ENCODE results near the gene JARID2. TPM values are rescaled to one million over a fixed set of nuclear protein-coding genes. Genes with fewer than 3 reads are reported as not detected.

The JARID2 gene
- total RNA-seq, 1 donor from 2014 or later: 12.5 TPM

- no peak for TF ChIP-seq CTCF (IDR thresholded peaks at IDR 0.05)
- Mint-ChIP-seq H3K36me3 (ENCODE audit: unreplicated experiment) (peaks cover 3% of the 10 kb centered on the region), H3K4me3 (ENCODE audit: unreplicated experiment) (no peak overlapping the region), H3K27ac (ENCODE audit: unreplicated experiment) (no peak overlapping the region), H3K27me3 (ENCODE audit: unreplicated experiment) (no peaks in the 10 kb centered on the region), H3K9me3 (ENCODE audit: unreplicated experiment) (no peaks in the 10 kb centered on the region), H3K4me1 (ENCODE audit: unreplicated experiment) (peaks cover 30% of the 10 kb centered on the region)
- no peak for DNase-seq (ENCODE audit: extremely low spot score, unreplicated experiment)
These were observed 104.7 kb downstream of the JARID2 start for GRCh38 chr6:15350386-15351083.

- Mint-ChIP-seq H3K27ac (ENCODE audit: unreplicated experiment) (no peak overlapping the region), H3K27me3 (ENCODE audit: unreplicated experiment) (no peaks in the 10 kb centered on the region), H3K4me3 (ENCODE audit: unreplicated experiment) (no peak overlapping the region), H3K4me1 (ENCODE audit: unreplicated experiment) (peaks cover 36% of the 10 kb centered on the region), H3K36me3 (ENCODE audit: unreplicated experiment) (peaks cover 3% of the 10 kb centered on the region), H3K9me3 (ENCODE audit: unreplicated experiment) (no peaks in the 10 kb centered on the region)
- no peak for TF ChIP-seq CTCF (IDR thresholded peaks at IDR 0.05)
- no peak for DNase-seq (ENCODE audit: extremely low spot score, unreplicated experiment)
These were observed 105.8 kb downstream of the JARID2 start for GRCh38 chr6:15351631-15352030.

GRCh38 chr6:15352220-15352619 lies 106.4 kb downstream of the JARID2 start:
- Mint-ChIP-seq H3K4me3 (ENCODE audit: unreplicated experiment) (no peak overlapping the region), H3K9me3 (ENCODE audit: unreplicated experiment) (no peaks in the 10 kb centered on the region), H3K27me3 (ENCODE audit: unreplicated experiment) (no peaks in the 10 kb centered on the region), H3K36me3 (ENCODE audit: unreplicated experiment) (peaks cover 3% of the 10 kb centered on the region), H3K27ac (ENCODE audit: unreplicated experiment) (no peak overlapping the region), H3K4me1 (ENCODE audit: unreplicated experiment) (peaks cover 33% of the 10 kb centered on the region)
- no peak for TF ChIP-seq CTCF (IDR thresholded peaks at IDR 0.05)
- no peak for DNase-seq (ENCODE audit: extremely low spot score, unreplicated experiment)

- no peak for DNase-seq (ENCODE audit: extremely low spot score, unreplicated experiment)
- Mint-ChIP-seq H3K27ac (ENCODE audit: unreplicated experiment) (no peak overlapping the region), H3K36me3 (ENCODE audit: unreplicated experiment) (peaks cover 3% of the 10 kb centered on the region), H3K9me3 (ENCODE audit: unreplicated experiment) (no peaks in the 10 kb centered on the region), H3K4me3 (ENCODE audit: unreplicated experiment) (no peak overlapping the region), H3K27me3 (ENCODE audit: unreplicated experiment) (no peaks in the 10 kb centered on the region), H3K4me1 (ENCODE audit: unreplicated experiment) (peaks cover 32% of the 10 kb centered on the region)
- TF ChIP-seq CTCF (IDR thresholded peaks at IDR 0.05): no peak
These were observed 107.0 kb downstream of the JARID2 start for GRCh38 chr6:15352845-15353244.

GRCh38 chr6:15355683-15356099 lies 109.8 kb downstream of the JARID2 start:
- Mint-ChIP-seq H3K27me3 (ENCODE audit: unreplicated experiment) (no peaks in the 10 kb centered on the region), H3K4me1 (ENCODE audit: unreplicated experiment) (peaks cover 36% of the 10 kb centered on the region), H3K9me3 (ENCODE audit: unreplicated experiment) (no peaks in the 10 kb centered on the region), H3K27ac (ENCODE audit: unreplicated experiment) (no peak overlapping the region), H3K36me3 (ENCODE audit: unreplicated experiment) (no peaks in the 10 kb centered on the region), H3K4me3 (ENCODE audit: unreplicated experiment) (no peak overlapping the region)
- no peak for DNase-seq (ENCODE audit: extremely low spot score, unreplicated experiment)
- no peak for TF ChIP-seq CTCF (IDR thresholded peaks at IDR 0.05)

All from osteocyte (in vitro differentiated cells).